Measurements from ENCODE around the gene NPC2.

- TF ChIP-seq REST (IDR thresholded peaks at IDR 0.05; ENCODE audit: borderline replicate concordance) = no peak
- no peak for TF ChIP-seq CTCF (IDR thresholded peaks at IDR 0.05; ENCODE audit: poor library complexity, severe bottlenecking)
- no peak for TF ChIP-seq POLR2AphosphoS5 (IDR thresholded peaks at IDR 0.05)
- no peak for TF ChIP-seq EP300 (conservative IDR thresholded peaks at IDR 0.05; ENCODE audit: poor library complexity, severe bottlenecking)
- TF ChIP-seq RAD21 (conservative IDR thresholded peaks at IDR 0.05) = no peak
These were observed 52.0 kb downstream of the NPC2 start for GRCh38 chr14:74441113-74441512.

Data from neural cell (in vitro differentiated cells).